ENCODE results near the gene COMMD1.

Gene COMMD1

GRCh38 chr2:62042400-62042799 lies 136.9 kb downstream of the COMMD1 start:
- H3K79me2 ChIP-seq (ENCODE audit: low read length) = no peaks in the 10 kb centered on the region
- no peaks in the 10 kb centered on the region for H4K20me1 ChIP-seq (ENCODE audit: insufficient read depth, low read length)
- H3K4me3 ChIP-seq (ENCODE audit: low read length) = no peak overlapping the region
- no peak overlapping the region for H3K4me2 ChIP-seq (ENCODE audit: low read depth, low read length)
- H3F3A ChIP-seq (ENCODE audit: insufficient read depth, low read length) = no peaks in the 10 kb centered on the region
- H3K36me3 ChIP-seq (replicated peaks; ENCODE audit: insufficient read depth, low read length) = no peaks in the 10 kb centered on the region
- no peak overlapping the region for H3K27ac ChIP-seq (ENCODE audit: low read length)
- no peaks in the 10 kb centered on the region for H3K9me3 ChIP-seq (replicated peaks; ENCODE audit: insufficient read depth, low read length)
- no peaks in the 10 kb centered on the region for H3K27me3 ChIP-seq (replicated peaks; ENCODE audit: insufficient read depth, low read length)
- H3K9me2 ChIP-seq (replicated peaks; ENCODE audit: insufficient read depth, low read length) = no peaks in the 10 kb centered on the region
- H3K9ac ChIP-seq (ENCODE audit: low read length) = no peak overlapping the region
- TF ChIP-seq EZH2 (optimal IDR thresholded peaks at IDR 0.05; ENCODE audit: low read depth, low read length) (no peak), EZH2phosphoT487 (IDR thresholded peaks at IDR 0.05; ENCODE audit: low read length) (no peak), CTCF (IDR thresholded peaks at IDR 0.05; ENCODE audit: low read length) (no peak)
- H2AFZ ChIP-seq (ENCODE audit: low read length) = no peak overlapping the region
- DNase-seq = no peak
- H3K4me1 ChIP-seq (ENCODE audit: low read length) = peaks cover 16% of the 10 kb centered on the region

GRCh38 chr2:62042944-62043343 lies 137.5 kb downstream of the COMMD1 start:
- Histone ChIP-seq H3K9me2 (replicated peaks; ENCODE audit: insufficient read depth, low read length) (no peaks in the 10 kb centered on the region), H3K4me1 (ENCODE audit: low read length) (peaks cover 16% of the 10 kb centered on the region)

GRCh38 chr2:62045017-62045543 lies 139.6 kb downstream of the COMMD1 start:
- no peak overlapping the region for H2AFZ ChIP-seq (ENCODE audit: low read length)
- no peak overlapping the region for H3K4me3 ChIP-seq (ENCODE audit: low read length)
- no peaks in the 10 kb centered on the region for H4K20me1 ChIP-seq (ENCODE audit: insufficient read depth, low read length)
- H3K27ac ChIP-seq (ENCODE audit: low read length) = no peak overlapping the region
- no peak overlapping the region for H3K9ac ChIP-seq (ENCODE audit: low read length)
- no peak overlapping the region for H3K4me2 ChIP-seq (ENCODE audit: low read depth, low read length)
- H3K4me1 ChIP-seq (ENCODE audit: low read length) = peaks cover 8% of the 10 kb centered on the region
- H3K79me2 ChIP-seq (ENCODE audit: low read length) = no peaks in the 10 kb centered on the region
- no peaks in the 10 kb centered on the region for H3K9me3 ChIP-seq (replicated peaks; ENCODE audit: insufficient read depth, low read length)
- no peaks in the 10 kb centered on the region for H3K27me3 ChIP-seq (replicated peaks; ENCODE audit: insufficient read depth, low read length)
- TF ChIP-seq EZH2phosphoT487 (IDR thresholded peaks at IDR 0.05; ENCODE audit: low read length) (no peak), EZH2 (optimal IDR thresholded peaks at IDR 0.05; ENCODE audit: low read depth, low read length) (no peak), CTCF (IDR thresholded peaks at IDR 0.05; ENCODE audit: low read length) (no peak)
- no peaks in the 10 kb centered on the region for H3K36me3 ChIP-seq (replicated peaks; ENCODE audit: insufficient read depth, low read length)
- DNase-seq = no peak
- no peaks in the 10 kb centered on the region for H3F3A ChIP-seq (ENCODE audit: insufficient read depth, low read length)
- no peaks in the 10 kb centered on the region for H3K9me2 ChIP-seq (replicated peaks; ENCODE audit: insufficient read depth, low read length)

More at GRCh38 chr2:62042944-62043343, 137.5 kb downstream of the COMMD1 start:
- H4K20me1 ChIP-seq (ENCODE audit: insufficient read depth, low read length) = no peaks in the 10 kb centered on the region
- H3K9ac ChIP-seq (ENCODE audit: low read length) = no peak overlapping the region
- H3K9me3 ChIP-seq (replicated peaks; ENCODE audit: insufficient read depth, low read length) = no peaks in the 10 kb centered on the region
- H3K4me2 ChIP-seq (ENCODE audit: low read depth, low read length) = no peak overlapping the region
- H2AFZ ChIP-seq (ENCODE audit: low read length) = no peak overlapping the region
- no peak for TF ChIP-seq EZH2phosphoT487 (IDR thresholded peaks at IDR 0.05; ENCODE audit: low read length)
- no peak for TF ChIP-seq CTCF (IDR thresholded peaks at IDR 0.05; ENCODE audit: low read length)
- no peak for TF ChIP-seq EZH2 (optimal IDR thresholded peaks at IDR 0.05; ENCODE audit: low read depth, low read length)
- H3K27me3 ChIP-seq (replicated peaks; ENCODE audit: insufficient read depth, low read length) = no peaks in the 10 kb centered on the region
- no peaks in the 10 kb centered on the region for H3F3A ChIP-seq (ENCODE audit: insufficient read depth, low read length)
- no peaks in the 10 kb centered on the region for H3K79me2 ChIP-seq (ENCODE audit: low read length)
- H3K36me3 ChIP-seq (replicated peaks; ENCODE audit: insufficient read depth, low read length) = no peaks in the 10 kb centered on the region
- H3K27ac ChIP-seq (ENCODE audit: low read length) = no peak overlapping the region
- DNase-seq = no peak
- no peak overlapping the region for H3K4me3 ChIP-seq (ENCODE audit: low read length)
